GM12878 (cell line): ENCODE data around the gene C19orf38. TPM values are rescaled to one million over a fixed set of nuclear protein-coding genes. Genes with fewer than 3 reads are reported as not detected.

Experiments
- BHLHE40 ChIP-seq, 2 experiments: fragments of 450-650 bp in 1 of 2; IDR thresholded peaks; 2 replicates each; pipeline ENCODE4 v1.6.1; 2011 to 2017; ENCODE audit warnings: low read depth in 2 of 2, borderline replicate concordance in 1 of 2, improper control_type of control experiment in 1 of 2, low read length in 1 of 2, mild to moderate bottlenecking in 1 of 2
- CREB1 ChIP-seq: IDR thresholded peaks from 2 replicates; pipeline ENCODE4 v1.6.1; 2012; ENCODE audit warnings: low read depth, mild to moderate bottlenecking, inconsistent platforms
- CREM ChIP-seq: IDR thresholded peaks from 2 replicates; pipeline ENCODE4 v1.6.1; 2014; ENCODE audit warnings: antibody characterized with exemption, low read depth
- GATAD2B ChIP-seq: fragments of 450-650 bp; conservative IDR thresholded peaks from 2 replicates; pipeline ENCODE4 v1.6.1; 2017; ENCODE audit warnings: low read depth, mild to moderate bottlenecking, moderate library complexity
- MXI1 ChIP-seq: fragments of 150-350 bp; IDR thresholded peaks from 2 replicates; pipeline ENCODE4 v1.6.1; 2011; ENCODE audit warnings: low read depth, mild to moderate bottlenecking, inconsistent platforms, low read length, improper control_type of control experiment
- NR2F1 ChIP-seq: fragments of 450-650 bp; conservative IDR thresholded peaks from 2 replicates; pipeline ENCODE4 v1.6.1; 2017; ENCODE audit warnings: mild to moderate bottlenecking
- PAX5 ChIP-seq: IDR thresholded peaks from 2 replicates; pipeline ENCODE4 v1.6.1; 2011; ENCODE audit warnings: low read depth, low read length, borderline replicate concordance
- SIN3A ChIP-seq: IDR thresholded peaks from 2 replicates; pipeline ENCODE4 v1.6.1; 2012; ENCODE audit warnings: low read depth, low read length, improper control_type of control experiment
- SMARCA5 ChIP-seq: fragments of 450-650 bp; IDR thresholded peaks from 2 replicates; pipeline ENCODE4 v1.6.1; 2017; ENCODE audit warnings: mild to moderate bottlenecking
- SP1 ChIP-seq: IDR thresholded peaks from one replicate; pipeline ENCODE4 v1.6.1; 2011; ENCODE audit warnings: low read depth, low read length
- STAT1 ChIP-seq: fragments of 450-650 bp; conservative IDR thresholded peaks from 2 replicates; pipeline ENCODE4 v1.6.1; 2014; ENCODE audit warnings: antibody characterized with exemption, mild to moderate bottlenecking
- WRNIP1 ChIP-seq: IDR thresholded peaks from 2 replicates; pipeline ENCODE4 v1.6.1; 2011; ENCODE audit warnings: low read depth, low read length, improper control_type of control experiment, borderline replicate concordance
- YY1 ChIP-seq: IDR thresholded peaks from 2 replicates; pipeline ENCODE4 v1.6.1; 2011; ENCODE audit warnings: low read depth, mild to moderate bottlenecking, low read length
- polyA plus RNA-seq, 11 experiments: library from polyadenylated mRNA; depleted of rRNA in 4 of 11; unstranded in 6 of 11; stranded (reverse) in 5 of 11; fragments of >200 nt; fragmentation: Nextera tagmentation in 4 of 11; fragmentation: Illumina TruSeq in 1 of 11; extraction: Ambion mirVana in 4 of 11; extraction: Trizol in 1 of 11; gene quantifications; 1 replicate in 1 of 11; 2 replicates in 10 of 11; pipeline versions ENCODE4 v1.2.1 to v1.2.3, GENCODE V29; 2011 to 2016; ENCODE audit warnings: inconsistent platforms in 2 of 11, missing spikeins in 2 of 11, low read depth in 1 of 11
- total RNA-seq, 4 experiments: library from RNA; depleted of rRNA in 3 of 4; stranded (reverse); fragments of >200 nt in 3 of 4; fragmentation: Illumina TruSeq in 1 of 4; extraction: Trizol in 1 of 4; gene quantifications; 2 replicates each; pipeline versions ENCODE4 v1.2.1 to v1.2.3, GENCODE V29; 2013 to 2021
- TF ChIP-seq, protein P1 (sequence below), 3 experiments: IDR thresholded peaks in 2 of 3; conservative IDR thresholded peaks in 1 of 3; 2 replicates each; pipeline ENCODE4 v1.5.1; 2011; ENCODE audit warnings: low read depth in 3 of 3, low read length in 3 of 3, mild to moderate bottlenecking in 3 of 3, control low read depth in 2 of 3, moderate library complexity in 2 of 3, inconsistent platforms in 1 of 3, mixed read lengths in 1 of 3; ENCODE audit not compliant: control insufficient read depth in 2 of 3, insufficient read depth in 1 of 3; ENCODE audit errors: extremely low read depth in 1 of 3
- TF ChIP-seq, protein P2 (sequence below): fragments of 450-650 bp; IDR thresholded peaks from 2 replicates; pipeline ENCODE4 v1.6.1; 2017; ENCODE audit warnings: low read depth, mild to moderate bottlenecking, moderate library complexity
- TF ChIP-seq, protein P3 (sequence below): IDR thresholded peaks from 2 replicates; pipeline ENCODE4 v1.6.1; 2012; ENCODE audit warnings: low read depth, low read length, improper control_type of control experiment
- TF ChIP-seq, protein P4 (sequence below): fragments of 450-650 bp; IDR thresholded peaks from 2 replicates; pipeline ENCODE4 v1.6.1; 2016; ENCODE audit warnings: mild to moderate bottlenecking
- TF ChIP-seq, protein P5 (sequence below): IDR thresholded peaks from 2 replicates; pipeline ENCODE4 v1.6.1; 2012; ENCODE audit warnings: low read depth, low read length, improper control_type of control experiment

The C19orf38 gene
- total and polyA plus RNA-seq, 10 of the 15 experiments (the other 5 are each of a cell fraction or from before 2014, with no cell fraction given) = 2.6 to 7.5 (median 5.0) TPM

DNA sequence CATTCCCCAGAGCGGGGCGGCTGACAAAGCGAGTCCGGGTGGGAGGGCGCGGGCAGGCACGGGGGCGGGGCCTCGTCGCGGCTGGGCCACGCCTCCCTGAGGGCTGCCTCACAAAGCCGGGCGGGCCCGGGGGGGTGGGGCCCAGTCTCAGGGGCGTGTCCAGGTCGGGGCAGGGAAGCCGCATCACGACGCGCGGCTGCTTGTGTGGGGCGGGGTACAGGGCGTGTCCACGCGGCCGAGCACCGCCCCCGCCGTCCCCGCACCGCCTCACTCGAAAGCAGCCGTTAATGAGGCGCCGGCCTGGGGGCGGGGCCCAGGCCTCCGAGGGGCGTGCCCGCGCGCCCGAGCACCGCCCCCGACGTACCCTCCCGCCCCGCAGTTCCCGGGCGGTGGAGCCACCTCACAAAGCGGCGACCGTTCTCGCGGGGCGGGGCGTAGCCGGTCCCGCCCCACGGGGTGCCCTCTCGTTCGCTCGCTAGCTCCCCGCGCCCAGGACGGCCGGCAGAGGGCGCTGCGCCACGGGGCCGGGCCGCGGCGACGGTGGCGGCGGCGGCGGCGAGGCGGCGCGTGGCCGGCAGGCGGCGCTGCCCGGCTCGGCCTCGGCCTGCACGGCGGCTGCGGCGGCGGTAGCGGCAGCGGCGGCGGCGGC, 22.9 kb downstream of the C19orf38 start, which contains the start of gene CARM1 (continued):
- TF ChIP-seq, protein P1, sequence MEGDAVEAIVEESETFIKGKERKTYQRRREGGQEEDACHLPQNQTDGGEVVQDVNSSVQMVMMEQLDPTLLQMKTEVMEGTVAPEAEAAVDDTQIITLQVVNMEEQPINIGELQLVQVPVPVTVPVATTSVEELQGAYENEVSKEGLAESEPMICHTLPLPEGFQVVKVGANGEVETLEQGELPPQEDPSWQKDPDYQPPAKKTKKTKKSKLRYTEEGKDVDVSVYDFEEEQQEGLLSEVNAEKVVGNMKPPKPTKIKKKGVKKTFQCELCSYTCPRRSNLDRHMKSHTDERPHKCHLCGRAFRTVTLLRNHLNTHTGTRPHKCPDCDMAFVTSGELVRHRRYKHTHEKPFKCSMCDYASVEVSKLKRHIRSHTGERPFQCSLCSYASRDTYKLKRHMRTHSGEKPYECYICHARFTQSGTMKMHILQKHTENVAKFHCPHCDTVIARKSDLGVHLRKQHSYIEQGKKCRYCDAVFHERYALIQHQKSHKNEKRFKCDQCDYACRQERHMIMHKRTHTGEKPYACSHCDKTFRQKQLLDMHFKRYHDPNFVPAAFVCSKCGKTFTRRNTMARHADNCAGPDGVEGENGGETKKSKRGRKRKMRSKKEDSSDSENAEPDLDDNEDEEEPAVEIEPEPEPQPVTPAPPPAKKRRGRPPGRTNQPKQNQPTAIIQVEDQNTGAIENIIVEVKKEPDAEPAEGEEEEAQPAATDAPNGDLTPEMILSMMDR (IDR thresholded peaks at IDR 0.05 in 2 of 3, conservative IDR thresholded peaks at IDR 0.05 in 1 of 3; ENCODE audit: control insufficient read depth in 2 of 3, extremely low read depth in 1 of 3, insufficient read depth in 1 of 3, low read depth in 3 of 3, low read length in 3 of 3) = peak; percentile 55 to 90 (median 66)
- peak; percentile 24; the same call in 1 of the 2 replicates for TF ChIP-seq GATAD2B
- no peak for TF ChIP-seq SIN3A
- 0 out of 2 replicates have a peak, but pooled peaks have one; percentile 15 for TF ChIP-seq NR2F1
- TF ChIP-seq, protein P2, sequence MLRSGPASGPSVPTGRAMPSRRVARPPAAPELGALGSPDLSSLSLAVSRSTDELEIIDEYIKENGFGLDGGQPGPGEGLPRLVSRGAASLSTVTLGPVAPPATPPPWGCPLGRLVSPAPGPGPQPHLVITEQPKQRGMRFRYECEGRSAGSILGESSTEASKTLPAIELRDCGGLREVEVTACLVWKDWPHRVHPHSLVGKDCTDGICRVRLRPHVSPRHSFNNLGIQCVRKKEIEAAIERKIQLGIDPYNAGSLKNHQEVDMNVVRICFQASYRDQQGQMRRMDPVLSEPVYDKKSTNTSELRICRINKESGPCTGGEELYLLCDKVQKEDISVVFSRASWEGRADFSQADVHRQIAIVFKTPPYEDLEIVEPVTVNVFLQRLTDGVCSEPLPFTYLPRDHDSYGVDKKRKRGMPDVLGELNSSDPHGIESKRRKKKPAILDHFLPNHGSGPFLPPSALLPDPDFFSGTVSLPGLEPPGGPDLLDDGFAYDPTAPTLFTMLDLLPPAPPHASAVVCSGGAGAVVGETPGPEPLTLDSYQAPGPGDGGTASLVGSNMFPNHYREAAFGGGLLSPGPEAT = no peak
- TF ChIP-seq, protein P3, sequence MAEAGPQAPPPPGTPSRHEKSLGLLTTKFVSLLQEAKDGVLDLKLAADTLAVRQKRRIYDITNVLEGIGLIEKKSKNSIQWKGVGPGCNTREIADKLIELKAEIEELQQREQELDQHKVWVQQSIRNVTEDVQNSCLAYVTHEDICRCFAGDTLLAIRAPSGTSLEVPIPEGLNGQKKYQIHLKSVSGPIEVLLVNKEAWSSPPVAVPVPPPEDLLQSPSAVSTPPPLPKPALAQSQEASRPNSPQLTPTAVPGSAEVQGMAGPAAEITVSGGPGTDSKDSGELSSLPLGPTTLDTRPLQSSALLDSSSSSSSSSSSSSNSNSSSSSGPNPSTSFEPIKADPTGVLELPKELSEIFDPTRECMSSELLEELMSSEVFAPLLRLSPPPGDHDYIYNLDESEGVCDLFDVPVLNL = no peak
- TF ChIP-seq SMARCA5 = peak; percentile 99
- no peak for TF ChIP-seq STAT1
- TF ChIP-seq SP1 = peak; percentile 70
- peak; percentile 21 to 75; a peak in 2 of 4 replicates for TF ChIP-seq BHLHE40 (IDR thresholded peaks at IDR 0.05; ENCODE audit: borderline replicate concordance in 1 of 2, low read depth in 2 of 2, low read length in 1 of 2)
- TF ChIP-seq, protein P4, sequence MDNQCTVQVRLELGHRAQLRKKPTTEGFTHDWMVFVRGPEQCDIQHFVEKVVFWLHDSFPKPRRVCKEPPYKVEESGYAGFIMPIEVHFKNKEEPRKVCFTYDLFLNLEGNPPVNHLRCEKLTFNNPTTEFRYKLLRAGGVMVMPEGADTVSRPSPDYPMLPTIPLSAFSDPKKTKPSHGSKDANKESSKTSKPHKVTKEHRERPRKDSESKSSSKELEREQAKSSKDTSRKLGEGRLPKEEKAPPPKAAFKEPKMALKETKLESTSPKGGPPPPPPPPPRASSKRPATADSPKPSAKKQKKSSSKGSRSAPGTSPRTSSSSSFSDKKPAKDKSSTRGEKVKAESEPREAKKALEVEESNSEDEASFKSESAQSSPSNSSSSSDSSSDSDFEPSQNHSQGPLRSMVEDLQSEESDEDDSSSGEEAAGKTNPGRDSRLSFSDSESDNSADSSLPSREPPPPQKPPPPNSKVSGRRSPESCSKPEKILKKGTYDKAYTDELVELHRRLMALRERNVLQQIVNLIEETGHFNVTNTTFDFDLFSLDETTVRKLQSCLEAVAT = no peak
- peak; percentile 82 for TF ChIP-seq CREM
- peak; percentile 61 for TF ChIP-seq YY1
- TF ChIP-seq CREB1 = peak; percentile 89
- no peak for TF ChIP-seq WRNIP1
- peak; percentile 29; the same call in 1 of the 2 replicates for TF ChIP-seq PAX5
- TF ChIP-seq, protein P5, sequence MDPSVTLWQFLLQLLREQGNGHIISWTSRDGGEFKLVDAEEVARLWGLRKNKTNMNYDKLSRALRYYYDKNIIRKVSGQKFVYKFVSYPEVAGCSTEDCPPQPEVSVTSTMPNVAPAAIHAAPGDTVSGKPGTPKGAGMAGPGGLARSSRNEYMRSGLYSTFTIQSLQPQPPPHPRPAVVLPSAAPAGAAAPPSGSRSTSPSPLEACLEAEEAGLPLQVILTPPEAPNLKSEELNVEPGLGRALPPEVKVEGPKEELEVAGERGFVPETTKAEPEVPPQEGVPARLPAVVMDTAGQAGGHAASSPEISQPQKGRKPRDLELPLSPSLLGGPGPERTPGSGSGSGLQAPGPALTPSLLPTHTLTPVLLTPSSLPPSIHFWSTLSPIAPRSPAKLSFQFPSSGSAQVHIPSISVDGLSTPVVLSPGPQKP = no peak
- TF ChIP-seq MXI1 = peak; percentile 81; the same call in 1 of the 2 replicates
- TF ChIP-seq, all 136 proteins: peak for 28
